GM12878 (cell line): Measurements from ENCODE around the gene LRBA.

Experiments used
- HDAC6 ChIP-seq: fragments of 200-600 bp; sonication (generic); IDR thresholded peaks from one replicate; pipeline ENCODE4 v1.8.0; 2017; ENCODE audit warnings: antibody characterized with exemption; ENCODE audit not compliant: unreplicated experiment
- POLR2A ChIP-seq: IDR thresholded peaks from 2 replicates; pipeline ENCODE4 v1.6.1; 2011; ENCODE audit warnings: low read depth, mild to moderate bottlenecking, low read length
- POLR2AphosphoS5 ChIP-seq: IDR thresholded peaks from 2 replicates; pipeline ENCODE4 v1.6.1; 2011; ENCODE audit warnings: mild to moderate bottlenecking, low read length, inconsistent platforms
- SP1 ChIP-seq: IDR thresholded peaks from one replicate; pipeline ENCODE4 v1.6.1; 2011; ENCODE audit warnings: low read depth, low read length
- STAT3 ChIP-seq: IDR thresholded peaks from 2 replicates; pipeline ENCODE4 v1.6.1; 2011; ENCODE audit warnings: low read depth, low read length, improper control_type of control experiment
- TF ChIP-seq, protein P1 (sequence below), 3 experiments: IDR thresholded peaks in 2 of 3; conservative IDR thresholded peaks in 1 of 3; 2 replicates each; pipeline ENCODE4 v1.5.1; 2011; ENCODE audit warnings: low read depth in 3 of 3, low read length in 3 of 3, mild to moderate bottlenecking in 3 of 3, control low read depth in 2 of 3, moderate library complexity in 2 of 3, inconsistent platforms in 1 of 3, mixed read lengths in 1 of 3; ENCODE audit not compliant: control insufficient read depth in 2 of 3, insufficient read depth in 1 of 3; ENCODE audit errors: extremely low read depth in 1 of 3
- TF ChIP-seq, protein P2 (sequence below): IDR thresholded peaks from 2 replicates; pipeline ENCODE4 v1.6.1; 2012; ENCODE audit warnings: mild to moderate bottlenecking, low read depth, low read length

DNA sequence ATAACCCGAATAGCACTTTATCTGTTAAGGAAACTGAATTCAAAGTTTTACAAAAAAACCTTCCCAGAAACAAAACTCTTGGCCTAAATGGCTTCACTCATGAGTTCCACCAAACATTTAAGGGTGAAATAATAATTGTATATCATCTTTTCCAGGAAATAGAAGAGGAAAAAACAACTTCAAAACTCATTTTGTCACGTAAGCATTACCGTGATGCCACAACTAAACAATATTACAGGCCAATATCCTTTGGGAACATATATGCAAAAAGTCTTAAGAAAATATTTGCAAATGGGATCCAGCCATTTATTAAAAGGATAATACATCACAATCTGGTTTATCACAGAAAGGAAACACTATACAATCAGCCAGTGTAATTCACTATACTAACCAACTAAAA is 563.2 kb downstream of the LRBA start:
- TF ChIP-seq HDAC6 (no peak), POLR2A (no peak), SP1 (no peak), POLR2AphosphoS5 (no peak), STAT3 (no peak)
- TF ChIP-seq, protein P1, sequence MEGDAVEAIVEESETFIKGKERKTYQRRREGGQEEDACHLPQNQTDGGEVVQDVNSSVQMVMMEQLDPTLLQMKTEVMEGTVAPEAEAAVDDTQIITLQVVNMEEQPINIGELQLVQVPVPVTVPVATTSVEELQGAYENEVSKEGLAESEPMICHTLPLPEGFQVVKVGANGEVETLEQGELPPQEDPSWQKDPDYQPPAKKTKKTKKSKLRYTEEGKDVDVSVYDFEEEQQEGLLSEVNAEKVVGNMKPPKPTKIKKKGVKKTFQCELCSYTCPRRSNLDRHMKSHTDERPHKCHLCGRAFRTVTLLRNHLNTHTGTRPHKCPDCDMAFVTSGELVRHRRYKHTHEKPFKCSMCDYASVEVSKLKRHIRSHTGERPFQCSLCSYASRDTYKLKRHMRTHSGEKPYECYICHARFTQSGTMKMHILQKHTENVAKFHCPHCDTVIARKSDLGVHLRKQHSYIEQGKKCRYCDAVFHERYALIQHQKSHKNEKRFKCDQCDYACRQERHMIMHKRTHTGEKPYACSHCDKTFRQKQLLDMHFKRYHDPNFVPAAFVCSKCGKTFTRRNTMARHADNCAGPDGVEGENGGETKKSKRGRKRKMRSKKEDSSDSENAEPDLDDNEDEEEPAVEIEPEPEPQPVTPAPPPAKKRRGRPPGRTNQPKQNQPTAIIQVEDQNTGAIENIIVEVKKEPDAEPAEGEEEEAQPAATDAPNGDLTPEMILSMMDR (IDR thresholded peaks at IDR 0.05 in 2 of 3, conservative IDR thresholded peaks at IDR 0.05 in 1 of 3; ENCODE audit: control insufficient read depth in 2 of 3, extremely low read depth in 1 of 3, insufficient read depth in 1 of 3, low read depth in 3 of 3, low read length in 3 of 3): no peak
- TF ChIP-seq, protein P2, sequence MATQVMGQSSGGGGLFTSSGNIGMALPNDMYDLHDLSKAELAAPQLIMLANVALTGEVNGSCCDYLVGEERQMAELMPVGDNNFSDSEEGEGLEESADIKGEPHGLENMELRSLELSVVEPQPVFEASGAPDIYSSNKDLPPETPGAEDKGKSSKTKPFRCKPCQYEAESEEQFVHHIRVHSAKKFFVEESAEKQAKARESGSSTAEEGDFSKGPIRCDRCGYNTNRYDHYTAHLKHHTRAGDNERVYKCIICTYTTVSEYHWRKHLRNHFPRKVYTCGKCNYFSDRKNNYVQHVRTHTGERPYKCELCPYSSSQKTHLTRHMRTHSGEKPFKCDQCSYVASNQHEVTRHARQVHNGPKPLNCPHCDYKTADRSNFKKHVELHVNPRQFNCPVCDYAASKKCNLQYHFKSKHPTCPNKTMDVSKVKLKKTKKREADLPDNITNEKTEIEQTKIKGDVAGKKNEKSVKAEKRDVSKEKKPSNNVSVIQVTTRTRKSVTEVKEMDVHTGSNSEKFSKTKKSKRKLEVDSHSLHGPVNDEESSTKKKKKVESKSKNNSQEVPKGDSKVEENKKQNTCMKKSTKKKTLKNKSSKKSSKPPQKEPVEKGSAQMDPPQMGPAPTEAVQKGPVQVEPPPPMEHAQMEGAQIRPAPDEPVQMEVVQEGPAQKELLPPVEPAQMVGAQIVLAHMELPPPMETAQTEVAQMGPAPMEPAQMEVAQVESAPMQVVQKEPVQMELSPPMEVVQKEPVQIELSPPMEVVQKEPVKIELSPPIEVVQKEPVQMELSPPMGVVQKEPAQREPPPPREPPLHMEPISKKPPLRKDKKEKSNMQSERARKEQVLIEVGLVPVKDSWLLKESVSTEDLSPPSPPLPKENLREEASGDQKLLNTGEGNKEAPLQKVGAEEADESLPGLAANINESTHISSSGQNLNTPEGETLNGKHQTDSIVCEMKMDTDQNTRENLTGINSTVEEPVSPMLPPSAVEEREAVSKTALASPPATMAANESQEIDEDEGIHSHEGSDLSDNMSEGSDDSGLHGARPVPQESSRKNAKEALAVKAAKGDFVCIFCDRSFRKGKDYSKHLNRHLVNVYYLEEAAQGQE: no peak
